T47D (cell line): ENCODE data around the gene KMT5C.

ENCODE experiments used
- DNase-seq, 2 experiments: peaks; one replicate each; pipeline versions ENCODE4 v3.0.0 to v3.0.0-alpha.2; 2011 to 2012; ENCODE audit warnings: low read depth in 1 of 2, low spot score in 1 of 2
- JUND ChIP-seq: IDR thresholded peaks from 2 replicates; pipeline ENCODE4 v1.6.1; 2012; ENCODE audit warnings: low read depth
- in situ Hi-C: cut with HindIII; loops from 2 replicates; pipeline ENCODE4 v1.10.0; 2016; ENCODE audit warnings: low sequenced_read_pairs, low pct_unique_long_range_greater_than_20kb

The KMT5C gene

DNA sequence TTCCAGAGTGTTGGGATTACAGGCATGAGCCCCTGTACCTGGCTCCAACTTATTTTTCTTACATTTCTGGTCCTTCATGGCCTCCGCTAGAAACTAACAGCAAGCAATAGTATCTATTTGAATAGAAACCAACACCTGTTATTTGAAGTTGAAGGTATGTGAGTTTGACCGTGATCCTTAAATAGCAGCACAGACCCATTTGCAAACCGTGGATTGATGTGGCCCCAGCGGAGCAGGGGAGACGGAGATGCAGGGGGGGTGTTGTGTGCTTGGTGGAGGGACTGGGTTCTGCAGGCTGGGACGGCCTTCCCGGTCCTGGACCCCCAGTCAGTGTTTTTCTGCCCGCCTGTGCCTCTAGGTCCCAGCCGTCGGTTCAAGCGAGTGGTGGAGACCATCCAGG lies 31.4 kb upstream of the KMT5C start:
- DNase-seq = no peak
- in situ Hi-C loops = no loop called here
- TF ChIP-seq JUND = no peak

- DNase-seq = no peak
- no peak for TF ChIP-seq JUND
- in situ Hi-C loops = no loop called here
Observed at GRCh38 chr19:55309448-55309847, 30.2 kb upstream of the KMT5C start.

DNA sequence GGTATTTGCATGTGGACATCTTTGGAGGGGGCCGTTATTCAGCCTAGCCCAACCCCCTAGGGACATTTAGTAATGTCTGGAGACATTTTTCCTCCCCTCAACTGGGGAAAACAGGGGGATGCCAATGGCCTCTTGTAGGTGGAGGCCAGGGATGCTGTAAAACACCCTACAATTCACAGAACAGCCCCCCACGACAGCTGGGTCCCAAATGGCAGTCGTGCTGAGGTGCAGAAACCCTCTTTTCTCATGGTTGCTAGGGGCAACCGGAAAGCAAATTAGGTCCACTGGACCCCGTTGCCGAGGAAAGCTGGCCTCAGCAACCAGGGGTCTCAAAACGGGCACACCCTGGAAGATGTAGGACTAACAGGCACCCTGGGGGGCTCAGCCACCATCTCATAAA lies 29.2 kb upstream of the KMT5C start:
- DNase-seq = no peak
- in situ Hi-C loops = no loop called here
- no peak for TF ChIP-seq JUND

DNA sequence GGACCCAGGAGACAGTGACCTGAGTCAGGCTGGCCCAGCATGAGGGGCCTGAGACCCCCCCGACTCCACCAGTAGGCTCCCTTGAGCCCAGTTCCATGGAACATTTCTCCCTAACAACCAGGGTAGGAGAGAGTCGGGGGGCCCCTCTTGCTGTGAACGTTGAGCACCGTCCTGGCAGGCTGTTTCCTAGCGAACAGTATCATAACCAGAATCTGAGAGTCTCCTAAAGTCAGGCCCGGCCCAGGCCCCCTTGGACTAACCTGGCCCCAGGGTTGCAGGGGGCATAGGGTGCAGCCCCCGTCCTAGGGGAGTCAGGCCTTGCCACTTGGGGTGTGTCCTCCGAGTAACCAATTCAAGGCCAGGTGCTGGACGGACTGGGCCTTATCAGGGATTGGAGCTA lies 28.3 kb upstream of the KMT5C start:
- in situ Hi-C loops = no loop called here
- DNase-seq = no peak
- TF ChIP-seq JUND = no peak

DNA sequence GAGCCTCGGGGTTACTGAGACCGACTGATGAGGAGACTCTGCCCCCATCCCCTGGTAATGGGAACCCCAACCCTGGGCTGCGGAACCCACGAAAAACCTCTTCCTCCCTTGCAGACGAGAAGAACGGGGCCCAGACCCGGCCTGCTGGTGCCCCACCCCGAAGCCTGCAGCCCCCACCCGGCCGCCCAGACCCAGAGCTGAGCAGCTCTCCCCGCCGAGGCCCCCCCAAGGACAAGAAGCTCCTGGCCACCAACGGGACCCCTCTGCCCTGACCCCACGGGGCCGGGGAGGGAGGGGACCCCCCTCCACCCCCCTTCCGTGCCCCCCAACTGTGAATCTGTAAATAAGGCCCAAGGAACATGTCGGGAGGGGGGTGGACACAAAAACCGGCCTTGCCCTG lies 27.9 kb upstream of the KMT5C start:
- no peak for TF ChIP-seq JUND
- in situ Hi-C loops = no loop called here
- no peak for DNase-seq

- TF ChIP-seq JUND = no peak
- in situ Hi-C loops = no loop called here
- no peak for DNase-seq
Observed at GRCh38 chr19:55312621-55313512, 26.8 kb upstream of the KMT5C start.

DNA sequence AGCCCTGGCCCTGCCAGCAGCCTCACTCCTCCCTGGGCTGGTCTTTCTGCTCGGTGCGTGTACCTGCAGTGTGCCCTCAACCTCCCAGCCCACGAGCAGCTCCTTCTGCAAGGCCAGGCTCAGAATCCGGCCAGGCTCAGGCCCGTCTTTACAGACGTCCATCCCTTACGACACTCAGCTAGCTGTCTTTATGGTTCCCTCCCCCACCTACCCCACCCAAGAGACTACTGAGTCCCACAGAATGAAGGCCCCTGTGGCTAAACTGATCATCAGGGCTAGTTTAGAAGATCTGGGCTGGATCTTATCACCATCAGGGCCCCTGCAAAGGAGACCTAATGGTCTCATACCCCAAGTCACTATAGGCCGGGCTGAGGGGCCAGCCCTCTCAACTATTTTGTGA lies 25.3 kb upstream of the KMT5C start:
- TF ChIP-seq JUND = no peak
- no peak for DNase-seq
- in situ Hi-C loops = no loop called here

DNA sequence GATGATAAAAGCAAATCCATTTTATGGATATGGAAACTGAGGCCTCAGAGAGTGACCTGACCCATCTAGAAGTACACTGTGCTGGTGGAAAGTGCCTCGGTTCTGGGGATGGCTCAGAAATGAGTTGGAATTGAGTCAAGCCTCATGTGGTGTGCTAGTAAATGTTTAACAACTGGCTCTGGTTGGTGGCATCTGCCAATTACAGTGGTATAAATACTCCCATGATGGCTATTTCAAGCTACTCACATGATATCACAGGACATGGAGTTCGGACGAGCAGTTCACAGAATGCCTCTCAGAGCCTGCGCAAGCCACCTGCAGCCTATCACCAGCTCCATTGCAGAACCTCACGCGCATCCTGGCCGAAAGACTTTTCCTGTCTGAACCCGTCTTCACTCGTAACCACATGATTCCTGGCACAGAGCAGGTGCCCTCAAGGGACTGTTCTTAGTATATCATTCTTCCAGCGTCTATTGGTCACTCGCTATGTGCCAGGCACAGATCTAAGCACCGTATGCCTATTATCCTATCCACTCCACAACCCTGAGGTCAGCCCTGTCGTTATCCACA lies 23.6 kb upstream of the KMT5C start:
- TF ChIP-seq JUND = no peak
- in situ Hi-C loops = no loop called here
- DNase-seq = no peak

GRCh38 chr19:55316646-55317045 lies 23.0 kb upstream of the KMT5C start:
- in situ Hi-C loops = no loop called here
- no peak for TF ChIP-seq JUND
- no peak for DNase-seq

DNA sequence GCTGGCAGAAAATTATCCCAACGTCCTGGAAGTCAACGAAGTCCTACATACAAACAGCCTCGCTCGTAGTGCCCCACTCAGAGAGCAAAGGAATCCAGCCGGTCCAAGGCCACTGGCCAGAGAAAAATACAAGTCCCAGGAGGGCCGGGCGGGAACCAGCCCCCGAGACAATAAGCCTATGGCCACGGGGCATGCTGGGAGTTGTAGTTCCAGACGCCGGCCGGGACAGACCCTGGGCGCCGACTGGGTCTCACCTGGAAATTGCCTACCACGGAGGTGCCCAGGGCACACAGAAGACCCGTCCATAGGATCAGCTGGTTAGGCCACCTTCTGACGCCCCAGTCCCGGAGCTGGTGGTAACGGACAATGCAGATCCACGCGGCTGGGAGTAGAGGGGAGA lies 19.9 kb upstream of the KMT5C start:
- no peak for DNase-seq
- in situ Hi-C loops = no loop called here
- TF ChIP-seq JUND = no peak

DNA sequence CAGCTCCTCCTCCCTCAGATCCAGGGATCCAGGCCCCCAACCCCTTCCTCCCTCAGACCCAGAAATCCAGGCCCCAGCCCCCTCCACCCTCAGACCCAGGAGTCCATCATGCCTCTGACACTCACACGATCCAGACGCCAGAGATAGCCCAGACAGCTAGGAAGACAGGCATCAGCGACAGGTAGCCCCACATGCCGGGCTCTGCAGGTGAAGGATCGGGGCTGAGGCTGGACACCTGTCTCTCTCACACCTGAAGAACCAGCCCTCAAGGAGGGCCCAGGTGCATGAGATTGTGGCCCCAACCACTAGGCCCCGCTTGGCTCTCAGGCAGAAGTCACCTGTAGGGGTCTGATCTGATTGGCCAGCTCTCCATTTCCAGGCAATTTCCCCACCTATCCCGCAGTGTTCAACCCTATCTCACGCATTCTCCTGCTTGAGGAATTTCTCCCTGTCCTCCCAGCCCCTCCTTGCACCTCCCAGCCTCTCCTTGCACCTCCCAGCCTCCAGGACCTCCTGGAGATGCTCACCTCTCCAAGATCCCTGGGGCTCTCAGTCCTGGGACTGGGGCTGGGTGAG lies 18.7 kb upstream of the KMT5C start:
- DNase-seq = no peak

DNA sequence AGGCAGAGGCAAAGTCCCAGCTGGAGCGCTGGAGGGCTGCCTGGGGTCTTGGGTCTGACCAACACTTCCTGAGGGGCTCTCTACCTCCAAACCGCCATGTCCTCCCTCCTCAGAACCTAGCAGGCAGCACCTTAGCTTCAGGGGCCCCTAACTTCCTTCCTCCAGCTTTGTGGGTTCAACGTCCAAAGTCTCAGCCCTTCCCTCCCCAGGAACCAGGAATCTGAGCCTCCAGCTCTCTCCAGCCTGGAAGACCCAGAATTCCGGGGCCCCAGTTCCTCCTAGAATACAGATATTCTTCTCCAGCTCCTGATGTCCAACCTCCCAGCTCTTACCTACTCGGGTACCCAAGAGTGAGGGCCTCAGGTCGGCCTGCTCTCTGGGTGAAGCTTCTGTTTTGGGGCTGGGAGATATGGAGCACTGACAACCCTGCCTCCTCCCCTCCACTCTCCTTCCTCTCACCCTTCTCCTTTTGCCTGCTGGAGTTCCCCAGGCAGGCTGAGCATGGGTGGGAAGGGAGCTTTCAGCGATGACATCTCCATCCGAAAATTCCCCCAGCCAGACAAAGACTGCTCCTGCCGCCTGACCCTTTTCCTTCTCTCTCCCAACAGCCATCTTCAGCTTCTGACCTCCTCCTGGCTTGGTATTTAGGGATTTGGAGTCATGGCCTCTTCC lies 18.1 kb upstream of the KMT5C start:
- in situ Hi-C loops = no loop called here
- no peak for TF ChIP-seq JUND

More for the DNA sequence above, 18.7 kb upstream of the KMT5C start:
- in situ Hi-C loops = no loop called here
- no peak for TF ChIP-seq JUND

DNA sequence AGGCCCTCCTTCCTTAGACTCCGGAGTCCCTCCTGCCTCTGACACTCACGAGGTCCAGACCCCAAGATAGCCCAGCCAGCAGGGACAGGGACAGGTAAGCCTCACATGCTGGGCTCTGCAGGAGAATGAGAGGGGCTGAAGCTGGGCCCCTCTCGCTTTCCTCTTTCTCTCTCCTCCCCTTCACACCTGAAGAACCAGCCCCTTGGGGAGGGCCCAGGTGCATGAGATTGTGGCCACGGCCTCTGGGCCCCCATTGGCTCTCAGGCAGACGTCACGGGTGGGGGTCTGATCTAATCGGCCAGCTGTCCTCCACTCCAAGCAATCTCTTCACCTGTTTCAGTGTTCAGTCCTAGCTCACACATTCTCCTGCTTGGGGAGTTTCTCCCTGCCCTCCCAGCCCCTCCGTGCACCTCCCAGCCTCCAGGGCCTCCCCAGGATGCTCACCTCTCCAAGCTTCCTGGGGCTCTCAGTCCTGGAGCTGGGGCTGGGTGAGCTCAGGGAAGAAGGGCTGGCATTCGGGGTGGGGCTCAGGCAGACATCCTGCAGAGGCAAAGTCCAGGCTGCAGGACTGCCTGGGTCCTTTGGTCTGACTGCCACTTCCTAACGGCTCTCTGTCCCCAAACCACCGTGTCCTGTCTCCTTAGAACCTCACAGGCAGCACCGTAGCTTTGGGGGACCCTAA lies 17.3 kb upstream of the KMT5C start:
- DNase-seq = no peak
- TF ChIP-seq JUND = no peak
- in situ Hi-C loops = no loop called here

More for the DNA sequence above, 18.1 kb upstream of the KMT5C start:
- DNase-seq = no peak
